DMS79 (cell line): ENCODE measurements around the gene CARD9.

ENCODE experiments used
- DNase-seq: peaks from one replicate; lab custom pipeline; 2025; lab: John Stamatoyannopoulos, UW

Gene CARD9

GRCh38 chr9:136335296-136336155, 37.9 kb downstream of the CARD9 start:
- no peak for DNase-seq

GRCh38 chr9:136334541-136334940, 38.9 kb downstream of the CARD9 start:
- DNase-seq, result no peak

GRCh38 chr9:136333486-136333885, 40.0 kb downstream of the CARD9 start:
- DNase-seq, result no peak

GRCh38 chr9:136333045-136333444, 40.4 kb downstream of the CARD9 start:
- no peak for DNase-seq

- no peak for DNase-seq
Observed at GRCh38 chr9:136332482-136332983, 40.9 kb downstream of the CARD9 start.

- no peak for DNase-seq
Observed at GRCh38 chr9:136331556-136332481, 41.6 kb downstream of the CARD9 start.

GRCh38 chr9:136331030-136331429, 42.4 kb downstream of the CARD9 start:
- DNase-seq, result no peak

GRCh38 chr9:136330406-136330990, 43.0 kb downstream of the CARD9 start:
- DNase-seq, result no peak

- no peak for DNase-seq
Observed at GRCh38 chr9:136329636-136330405, 43.6 kb downstream of the CARD9 start.

- DNase-seq, result no peak
Observed at GRCh38 chr9:136329211-136329627, 44.2 kb downstream of the CARD9 start.

GRCh38 chr9:136328622-136329041, 44.8 kb downstream of the CARD9 start:
- no peak for DNase-seq

GRCh38 chr9:136328011-136328621, 45.4 kb downstream of the CARD9 start:
- peak; percentile 29 for DNase-seq

GRCh38 chr9:136327304-136327974, 46.0 kb downstream of the CARD9 start, which contains the start of gene GPSM1:
TSS of gene GPSM1 (plus strand) at chr9:136327539. CDS start at chr9:136327696, 157 bp downstream.
- no peak for DNase-seq

GRCh38 chr9:136326761-136327303, 46.6 kb downstream of the CARD9 start:
- no peak for DNase-seq

GRCh38 chr9:136326061-136326760, 47.3 kb downstream of the CARD9 start:
- no peak for DNase-seq

- DNase-seq, result no peak
Observed at GRCh38 chr9:136325358-136325757, 48.1 kb downstream of the CARD9 start.

GRCh38 chr9:136324501-136325300, 48.8 kb downstream of the CARD9 start:
- no peak for DNase-seq

GRCh38 chr9:136323371-136323789, 50.1 kb downstream of the CARD9 start:
- DNase-seq, result no peak
